HG03520 (cell line): ENCODE measurements around the gene LRMDA.

Experiments
- ATAC-seq: cut with Tn5 transposase; IDR thresholded peaks from one replicate; pipeline ENCODE4 v1.9.1; 2021; ENCODE audit warnings: mild to moderate bottlenecking, moderate library complexity; ENCODE audit not compliant: unreplicated experiment

Gene LRMDA

DNA sequence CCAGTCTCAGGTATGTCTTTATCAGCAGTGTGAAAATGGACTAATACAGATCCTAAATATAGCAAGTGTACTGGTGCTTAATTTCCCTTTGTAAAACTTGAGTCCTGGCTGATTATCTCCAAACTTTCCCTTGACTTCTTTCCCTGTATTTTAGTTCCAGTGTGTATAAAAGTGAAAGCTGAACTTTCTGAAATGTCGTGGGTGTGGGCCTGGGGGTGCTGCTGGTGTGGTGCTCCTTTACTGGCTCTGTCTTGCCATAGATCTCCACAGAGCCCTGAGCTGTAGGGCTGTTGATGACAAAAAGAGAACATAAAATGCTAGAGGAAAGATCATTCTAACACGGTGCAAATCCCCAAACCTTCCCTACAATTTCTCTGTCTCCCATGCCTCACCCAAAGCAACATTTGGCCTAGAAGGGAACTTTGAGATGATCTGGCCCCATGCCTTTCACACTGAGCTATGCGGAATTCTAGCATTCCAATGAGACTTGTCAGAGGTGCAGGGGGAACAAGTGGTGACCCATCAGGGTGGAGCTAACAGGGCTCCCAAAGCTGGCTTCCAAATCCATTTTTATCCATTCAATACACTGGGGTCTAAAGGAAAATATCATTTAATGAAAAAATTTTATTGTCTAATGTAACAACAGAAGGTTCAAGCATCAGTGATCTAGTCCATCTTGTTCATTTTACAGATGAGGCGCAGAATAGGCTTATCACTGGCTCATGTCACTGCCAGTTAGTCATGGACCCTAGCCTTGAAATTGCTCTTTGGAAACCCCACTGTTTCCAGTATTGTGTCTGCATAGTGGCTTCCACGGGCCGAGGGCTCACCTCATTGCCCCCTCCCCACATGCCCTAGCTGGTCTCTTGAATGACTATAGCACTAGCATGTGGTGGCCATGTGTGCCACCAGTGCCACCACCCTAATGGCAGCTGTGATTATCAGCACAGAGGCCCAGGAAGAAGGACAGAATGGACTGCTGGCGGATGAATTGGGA, 1000.9 kb downstream of the LRMDA start:
- ATAC-seq, result no peak

- no peak for ATAC-seq
Measured at GRCh38 chr10:76433161-76434005, 1002.0 kb downstream of the LRMDA start.

- ATAC-seq, result no peak
Measured at GRCh38 chr10:76435157-76435556, 1003.7 kb downstream of the LRMDA start.

- ATAC-seq, result no peak
Measured at GRCh38 chr10:76436401-76436811, 1005.0 kb downstream of the LRMDA start.

- ATAC-seq, result no peak
Measured at GRCh38 chr10:76436981-76437380, 1005.6 kb downstream of the LRMDA start.

- ATAC-seq, result no peak
Measured at GRCh38 chr10:76440426-76440825, 1009.0 kb downstream of the LRMDA start.

GRCh38 chr10:76442113-76442512, 1010.7 kb downstream of the LRMDA start:
- ATAC-seq, result no peak

- no peak for ATAC-seq
Measured at GRCh38 chr10:76444034-76444800, 1012.8 kb downstream of the LRMDA start.

GRCh38 chr10:76447578-76447977, 1016.2 kb downstream of the LRMDA start:
- ATAC-seq, result no peak

DNA sequence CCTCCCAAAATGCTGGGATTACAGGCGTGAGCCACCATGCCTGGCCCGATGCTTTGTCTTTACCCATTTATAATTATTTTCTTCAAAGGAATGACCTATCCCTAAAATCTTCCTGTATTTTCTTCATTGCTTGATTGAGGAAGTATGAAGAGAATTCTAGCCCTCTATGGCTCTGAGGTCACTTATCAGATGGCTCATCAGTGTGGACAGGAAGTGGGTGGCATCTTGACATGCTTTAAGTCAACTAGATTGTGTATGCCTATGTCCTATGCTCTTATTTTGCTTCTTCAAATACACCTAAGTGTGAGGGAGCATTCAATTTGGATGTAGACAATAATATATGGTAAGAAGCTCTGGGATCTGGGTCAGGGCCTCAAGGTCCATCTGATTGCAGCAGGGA, 1020.5 kb downstream of the LRMDA start:
- no peak for ATAC-seq

- ATAC-seq, result no peak
Measured at GRCh38 chr10:76453332-76453731, 1021.9 kb downstream of the LRMDA start.

DNA sequence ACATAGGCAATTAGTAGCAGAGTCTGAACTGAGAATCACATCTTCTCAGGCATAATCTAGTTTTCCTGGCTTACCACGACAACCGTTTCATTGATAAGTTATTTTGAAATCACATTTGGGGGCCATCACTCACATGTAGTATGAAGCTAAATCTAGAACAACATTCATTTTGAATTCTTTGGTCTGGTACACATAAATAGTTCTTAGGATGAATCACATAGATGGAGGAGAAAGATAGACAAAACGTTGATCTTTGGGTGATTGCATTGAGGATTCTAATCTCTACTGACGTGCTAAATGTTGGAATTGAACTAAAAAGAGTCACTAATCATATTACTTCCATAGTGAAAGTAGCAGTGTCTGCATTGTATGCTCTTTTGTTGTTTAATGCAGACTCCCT, 1022.6 kb downstream of the LRMDA start:
- ATAC-seq, result no peak

DNA sequence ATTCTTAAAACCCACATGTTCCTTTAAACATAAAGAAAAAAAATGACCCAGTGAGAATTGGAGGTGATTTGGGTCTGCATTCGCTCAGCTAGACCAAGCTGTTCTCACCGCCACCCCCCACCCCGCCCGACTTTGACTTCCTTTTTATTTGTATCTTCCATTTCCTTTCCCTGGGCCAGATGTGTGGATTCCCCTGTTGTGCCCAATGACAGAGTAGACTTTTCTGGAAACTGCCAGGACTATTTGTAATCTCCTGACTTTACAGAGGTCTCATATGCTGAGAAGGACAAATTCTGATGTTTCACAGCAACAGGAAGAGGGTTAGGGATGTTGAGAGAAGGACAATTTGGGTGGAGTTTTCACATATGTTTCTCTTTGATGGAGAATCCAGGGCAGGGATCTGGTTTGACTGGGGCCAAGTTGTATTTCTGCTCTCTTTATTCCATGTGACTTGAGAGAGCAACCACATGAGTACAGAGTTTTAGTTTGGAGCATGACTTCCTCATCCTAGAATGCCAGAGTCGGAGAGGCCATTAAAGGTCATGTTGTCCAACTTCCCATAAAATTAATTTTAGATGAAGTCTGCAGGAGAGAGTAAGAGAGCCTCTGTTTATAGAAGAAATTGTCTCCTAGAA, 1023.2 kb downstream of the LRMDA start:
- no peak for ATAC-seq

- ATAC-seq, result no peak
Measured at GRCh38 chr10:76456197-76456596, 1024.8 kb downstream of the LRMDA start.

GRCh38 chr10:76459016-76459730, 1027.7 kb downstream of the LRMDA start:
- ATAC-seq, result no peak

GRCh38 chr10:76461024-76461423, 1029.6 kb downstream of the LRMDA start:
- ATAC-seq, result no peak

DNA sequence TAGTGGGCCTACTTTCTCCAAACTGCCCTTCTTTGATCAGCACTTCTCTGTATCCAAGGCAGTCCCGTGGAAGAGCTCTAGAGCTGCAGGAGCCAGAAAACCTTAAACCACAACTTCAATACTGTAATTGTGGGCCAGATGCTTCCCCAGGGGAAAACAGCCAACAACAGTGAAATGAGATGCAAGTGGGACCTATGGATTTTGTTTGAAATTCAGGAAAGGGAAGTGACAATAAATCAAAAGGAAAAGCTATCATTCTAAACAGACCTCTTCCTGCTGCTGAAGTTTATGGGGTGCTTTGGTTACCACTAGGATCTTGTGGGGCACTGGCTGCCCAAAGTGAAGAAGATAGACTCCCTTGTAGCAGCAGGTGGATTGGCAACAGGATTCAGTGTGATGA, 1031.7 kb downstream of the LRMDA start:
- no peak for ATAC-seq

GRCh38 chr10:76466836-76467503, 1035.5 kb downstream of the LRMDA start:
- ATAC-seq, result no peak

GRCh38 chr10:76469675-76470074, 1038.3 kb downstream of the LRMDA start:
- no peak for ATAC-seq
